Right lobe of liver (tissue), 6 donors: Measurements from ENCODE around the gene RSPO1. TPM values are rescaled to one million over a fixed set of nuclear protein-coding genes. Genes with fewer than 3 reads are reported as not detected.

Experiments used
- ATAC-seq, 4 donors: fragments of 200-7000 bp; cut with Tn5 transposase; one replicate each; pipeline ENCODE4 v1.9.1; 2020; ENCODE audit warnings: mild to moderate bottlenecking in 4 of 4, moderate library complexity in 4 of 4
- DNase-seq, 3 donors: peaks; one replicate each; pipeline ENCODE4 v3.0.0-alpha.2; 2020
- H3K27ac ChIP-seq, 3 donors: fragments of 200-600 bp; one replicate each; pipeline ENCODE4 v1.8.0; 2022
- H3K27me3 ChIP-seq, 2 donors: fragments of 200-600 bp; one replicate each; pipeline ENCODE4 v1.8.0; 2022
- H3K36me3 ChIP-seq, 4 donors: fragments of 200-600 bp; sonication (generic) in 1 of 4; one replicate each; pipeline versions ENCODE4 v1.5.1 to v1.8.0; 2017 to 2022; ENCODE audit warnings: control low read depth in 1 of 4
- H3K4me1 ChIP-seq, 4 donors: fragments of 200-600 bp; sonication (generic) in 1 of 4; one replicate each; pipeline versions ENCODE4 v1.5.1 to v1.8.0; 2017 to 2022; ENCODE audit warnings: control low read depth in 1 of 4
- H3K4me3 ChIP-seq, 3 donors: fragments of 200-600 bp; one replicate each; pipeline ENCODE4 v1.8.0; 2022
- H3K9me3 ChIP-seq, 4 donors: fragments of 200-600 bp; sonication (generic) in 1 of 4; one replicate each; pipeline versions ENCODE4 v1.5.1 to v1.8.0; 2017 to 2022; ENCODE audit warnings: control low read depth in 1 of 4
- POLR2A ChIP-seq: fragments of 450-650 bp; IDR thresholded peaks from one replicate; pipeline ENCODE4 v1.6.1; 2017; ENCODE audit warnings: antibody characterized with exemption, mild to moderate bottlenecking
- WGBS: methylation state at CpG from one replicate; pipeline ENCODE4 v1.1.6; 2018; ENCODE audit warnings: low coverage, low lambda C conversion rate; ENCODE audit not compliant: insufficient coverage; ENCODE audit errors: missing lambda C conversion rate; 5-methylcytosine and 5-hydroxymethylcytosine counted together
- intact Hi-C, 2 donors: fragments of 100-400 bp; cut with DNase I; formaldehyde crosslinking; loops; one replicate each; pipeline versions ENCODE4 v1.11.2 to v1.14.1; 2022
- total RNA-seq, 6 experiments: library from RNA; depleted of rRNA in 2 of 6; stranded (reverse); fragments of >200 nt in 2 of 6; fragmentation: NEBNext Ultra II Directional in 3 of 6; extraction: Animal tissue kit (Norgen Biotek cat#: 25700) in 3 of 6; gene quantifications; one replicate each; pipeline versions ENCODE4 v1.1.0 to v1.2.4, GENCODE V29; 2016 to 2023
- TF ChIP-seq, protein P1 (sequence below), 4 donors: fragments of 200-600 bp in 3 of 4; fragments of 450-650 bp in 1 of 4; IDR thresholded peaks; one replicate each; pipeline versions ENCODE4 v1.5.1 to v1.8.0; 2016 to 2022; ENCODE audit warnings: antibody characterized with exemption in 4 of 4, mild to moderate bottlenecking in 2 of 4
- donor health status: DM: no; HTN: yes; CAD: no.
- donor health status: DM: no; HTN: no; CAD: no.
- donor health status: DM: no; HTN: no; CAD: no.
- donor health status: DM: no; HTN: yes; CAD: no.
- donor health status: DM: no; HTN: yes; CAD: no.

The RSPO1 gene
- total RNA-seq, 6 experiments from 2014 or later, result not detected

DNA sequence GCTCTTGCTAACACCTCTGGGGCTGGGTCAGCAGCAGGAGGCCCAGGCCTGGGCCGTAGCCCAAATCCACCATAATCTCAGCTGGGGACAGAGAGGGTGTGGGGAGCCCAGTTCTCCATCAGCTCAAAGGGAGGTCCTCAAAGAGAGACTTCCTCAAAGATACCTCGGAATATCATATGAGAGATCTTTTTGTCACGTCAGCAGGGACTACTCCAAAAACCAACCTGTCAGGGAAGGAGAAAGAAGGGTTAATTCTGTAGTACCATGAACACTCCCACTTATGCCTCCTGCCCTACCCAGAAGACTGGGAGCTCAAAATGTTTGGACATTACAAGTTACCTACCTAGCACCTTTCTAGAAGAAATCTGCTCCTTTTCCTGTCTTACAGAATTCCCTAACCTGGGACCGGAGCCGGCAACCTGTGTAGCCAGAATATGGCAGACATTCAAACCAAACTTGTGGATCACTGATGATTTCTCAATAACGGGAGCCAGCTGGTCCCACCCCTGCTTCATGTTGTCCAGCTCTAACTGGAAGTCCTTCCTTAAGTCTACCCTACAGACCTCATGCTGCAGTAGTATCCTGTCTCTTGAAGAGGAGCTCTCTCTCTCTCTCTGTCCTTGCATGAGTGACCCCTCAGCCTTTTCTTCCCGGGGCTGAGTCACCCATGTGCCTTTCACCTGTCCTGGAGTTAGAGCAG, 4.8 kb downstream of the RSPO1 start:
- Histone ChIP-seq H3K27me3 (peaks cover 0 to 21% of the 10 kb centered on the region in 2 donors), H3K4me3 (no peak overlapping the region), H3K4me1 (peaks cover 0 to 4% (median 0%) of the 10 kb centered on the region in 4 donors), H3K36me3 (no peaks in the 10 kb centered on the region), H3K27ac (no peak overlapping the region), H3K9me3 (no peaks in the 10 kb centered on the region)
- 13% methylated on average over 5 of the region's 7 CpGs for WGBS
- DNase-seq (no peak), ATAC-seq (no peak)
- intact Hi-C loops, result no loop called here
- TF ChIP-seq, protein P1, sequence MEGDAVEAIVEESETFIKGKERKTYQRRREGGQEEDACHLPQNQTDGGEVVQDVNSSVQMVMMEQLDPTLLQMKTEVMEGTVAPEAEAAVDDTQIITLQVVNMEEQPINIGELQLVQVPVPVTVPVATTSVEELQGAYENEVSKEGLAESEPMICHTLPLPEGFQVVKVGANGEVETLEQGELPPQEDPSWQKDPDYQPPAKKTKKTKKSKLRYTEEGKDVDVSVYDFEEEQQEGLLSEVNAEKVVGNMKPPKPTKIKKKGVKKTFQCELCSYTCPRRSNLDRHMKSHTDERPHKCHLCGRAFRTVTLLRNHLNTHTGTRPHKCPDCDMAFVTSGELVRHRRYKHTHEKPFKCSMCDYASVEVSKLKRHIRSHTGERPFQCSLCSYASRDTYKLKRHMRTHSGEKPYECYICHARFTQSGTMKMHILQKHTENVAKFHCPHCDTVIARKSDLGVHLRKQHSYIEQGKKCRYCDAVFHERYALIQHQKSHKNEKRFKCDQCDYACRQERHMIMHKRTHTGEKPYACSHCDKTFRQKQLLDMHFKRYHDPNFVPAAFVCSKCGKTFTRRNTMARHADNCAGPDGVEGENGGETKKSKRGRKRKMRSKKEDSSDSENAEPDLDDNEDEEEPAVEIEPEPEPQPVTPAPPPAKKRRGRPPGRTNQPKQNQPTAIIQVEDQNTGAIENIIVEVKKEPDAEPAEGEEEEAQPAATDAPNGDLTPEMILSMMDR (IDR thresholded peaks at IDR 0.05), result no peak
- no peak for TF ChIP-seq POLR2A

DNA sequence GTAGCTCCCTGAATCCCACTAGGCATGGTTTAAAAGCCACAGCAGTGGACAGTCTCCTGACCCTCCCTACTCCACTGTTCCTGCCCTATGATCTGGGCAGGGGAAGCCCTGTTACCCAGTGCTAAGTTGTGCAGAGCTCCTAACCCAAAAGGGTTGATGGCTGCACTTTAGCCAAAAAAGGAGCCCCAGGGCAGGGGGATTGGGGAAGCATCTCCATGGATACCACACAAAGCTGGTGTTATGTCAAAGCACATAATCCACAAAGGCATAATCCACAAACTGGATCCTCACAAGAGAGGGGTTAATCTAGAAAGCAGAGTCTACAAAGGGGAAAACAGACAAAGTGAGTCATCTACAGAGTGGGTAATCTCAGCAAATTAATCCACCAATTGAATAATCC, 5.7 kb downstream of the RSPO1 start:
- no peak overlapping the region for H3K4me3 ChIP-seq
- intact Hi-C loops, result no loop called here
- H3K27me3 ChIP-seq, result peaks cover 0 to 12% of the 10 kb centered on the region in 2 donors
- TF ChIP-seq POLR2A, result no peak
- TF ChIP-seq, protein P1 (IDR thresholded peaks at IDR 0.05), result no peak
- no peak overlapping the region for H3K27ac ChIP-seq
- H3K36me3 ChIP-seq, result no peaks in the 10 kb centered on the region
- ATAC-seq (no peak), DNase-seq (no peak)
- no peaks in the 10 kb centered on the region for H3K4me1 ChIP-seq
- H3K9me3 ChIP-seq, result no peaks in the 10 kb centered on the region

DNA sequence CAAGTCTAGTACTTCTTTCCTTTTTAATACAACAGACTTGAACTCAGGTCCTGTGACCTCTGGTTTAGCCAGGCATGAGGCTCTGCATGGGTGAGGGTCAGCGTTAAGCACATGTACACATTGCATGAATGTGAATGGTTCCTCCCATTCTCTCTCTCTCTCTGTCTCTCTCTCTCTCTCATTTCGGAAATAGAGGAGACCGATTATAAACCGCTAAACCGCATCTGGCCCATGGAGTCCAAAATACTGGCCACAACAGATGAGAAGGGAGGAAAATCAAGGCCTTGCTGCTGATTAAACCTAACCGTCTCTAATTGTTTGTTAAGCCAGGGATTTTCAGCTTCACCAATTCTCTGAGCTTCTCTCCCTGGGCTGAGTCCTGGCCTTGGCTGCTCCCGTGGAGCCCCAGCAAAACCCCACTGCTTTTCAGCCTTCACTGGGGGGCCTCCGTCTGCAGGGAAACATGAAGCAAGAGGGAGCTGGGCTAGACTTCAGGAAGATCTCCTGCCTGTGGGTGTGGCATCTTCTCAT, 6.6 kb downstream of the RSPO1 start:
- H3K4me1 ChIP-seq, result no peaks in the 10 kb centered on the region
- no peaks in the 10 kb centered on the region for H3K36me3 ChIP-seq
- H3K9me3 ChIP-seq, result no peaks in the 10 kb centered on the region
- no peak overlapping the region for H3K27ac ChIP-seq
- ATAC-seq (no peak), DNase-seq (no peak)
- intact Hi-C loops, result no loop called here
- H3K27me3 ChIP-seq, result peaks cover 0 to 10% of the 10 kb centered on the region in 2 donors
- WGBS, result 46% methylated on average over 5 of the region's 8 CpGs
- TF ChIP-seq POLR2A, result no peak
- TF ChIP-seq, protein P1 (IDR thresholded peaks at IDR 0.05), result no peak
- no peak overlapping the region for H3K4me3 ChIP-seq

DNA sequence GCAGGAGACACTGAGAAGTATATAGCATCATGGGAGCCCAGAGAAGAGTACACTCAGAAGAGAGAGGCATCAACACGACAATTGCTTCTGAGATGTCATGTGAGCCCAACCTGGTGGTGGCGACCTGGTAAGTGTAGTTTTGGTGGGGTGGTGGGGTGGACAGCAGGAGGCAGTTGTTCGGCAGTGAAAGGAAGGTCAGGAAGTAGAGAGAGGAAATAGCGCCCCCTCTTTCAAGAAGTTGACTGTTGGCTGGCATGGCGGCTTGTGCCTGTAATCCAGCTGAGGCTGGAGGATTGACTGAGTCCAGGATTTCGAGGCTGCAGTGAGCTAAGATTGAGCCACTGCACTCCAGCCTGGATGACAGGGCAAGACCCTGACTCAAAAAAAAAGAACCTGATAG, 12.6 kb downstream of the RSPO1 start:
- DNase-seq (no peak), ATAC-seq (no peak)
- Histone ChIP-seq H3K27me3 (no peaks in the 10 kb centered on the region), H3K36me3 (no peaks in the 10 kb centered on the region), H3K4me3 (no peak overlapping the region), H3K9me3 (no peaks in the 10 kb centered on the region), H3K4me1 (no peaks in the 10 kb centered on the region), H3K27ac (no peak overlapping the region)
- WGBS, result 36% methylated on average over 6 of the region's 6 CpGs
- intact Hi-C loops, result no loop called here
- TF ChIP-seq, protein P1 (IDR thresholded peaks at IDR 0.05), result no peak
- TF ChIP-seq POLR2A, result no peak
